GM21825 (cell line): ENCODE measurements around the gene CD300LD.

Experiments
- ATAC-seq: cut with Tn5 transposase; IDR thresholded peaks from one replicate; pipeline ENCODE4 v1.9.1; 2021; ENCODE audit warnings: mild to moderate bottlenecking, moderate library complexity; ENCODE audit not compliant: unreplicated experiment

The CD300LD gene

DNA sequence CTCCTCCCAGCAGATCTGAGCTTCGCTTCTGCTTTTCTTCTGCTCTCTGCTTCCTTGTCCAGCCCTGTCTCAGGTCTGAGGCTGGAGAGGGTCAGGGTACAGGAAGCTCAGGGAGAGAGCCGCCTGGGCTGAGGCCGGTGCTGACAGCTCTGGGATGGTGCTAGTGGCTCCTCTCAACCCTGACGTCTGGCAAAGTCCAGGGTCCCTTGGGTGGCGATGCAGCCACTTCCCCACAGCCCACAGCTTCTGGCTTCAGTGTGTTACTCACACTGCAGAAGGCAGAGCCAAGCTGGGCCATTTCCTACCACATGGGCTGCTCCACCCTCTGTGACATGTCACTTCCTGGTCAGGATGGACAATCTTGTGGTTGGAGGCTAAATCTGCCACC, 46.2 kb downstream of the CD300LD start, which contains the start of gene CD300C:
Gene CD300C (minus strand): TSS at position 273 of the 388 bp plus-strand sequence. CDS start 333 bp downstream, outside the sequence.
- ATAC-seq: no peak

DNA sequence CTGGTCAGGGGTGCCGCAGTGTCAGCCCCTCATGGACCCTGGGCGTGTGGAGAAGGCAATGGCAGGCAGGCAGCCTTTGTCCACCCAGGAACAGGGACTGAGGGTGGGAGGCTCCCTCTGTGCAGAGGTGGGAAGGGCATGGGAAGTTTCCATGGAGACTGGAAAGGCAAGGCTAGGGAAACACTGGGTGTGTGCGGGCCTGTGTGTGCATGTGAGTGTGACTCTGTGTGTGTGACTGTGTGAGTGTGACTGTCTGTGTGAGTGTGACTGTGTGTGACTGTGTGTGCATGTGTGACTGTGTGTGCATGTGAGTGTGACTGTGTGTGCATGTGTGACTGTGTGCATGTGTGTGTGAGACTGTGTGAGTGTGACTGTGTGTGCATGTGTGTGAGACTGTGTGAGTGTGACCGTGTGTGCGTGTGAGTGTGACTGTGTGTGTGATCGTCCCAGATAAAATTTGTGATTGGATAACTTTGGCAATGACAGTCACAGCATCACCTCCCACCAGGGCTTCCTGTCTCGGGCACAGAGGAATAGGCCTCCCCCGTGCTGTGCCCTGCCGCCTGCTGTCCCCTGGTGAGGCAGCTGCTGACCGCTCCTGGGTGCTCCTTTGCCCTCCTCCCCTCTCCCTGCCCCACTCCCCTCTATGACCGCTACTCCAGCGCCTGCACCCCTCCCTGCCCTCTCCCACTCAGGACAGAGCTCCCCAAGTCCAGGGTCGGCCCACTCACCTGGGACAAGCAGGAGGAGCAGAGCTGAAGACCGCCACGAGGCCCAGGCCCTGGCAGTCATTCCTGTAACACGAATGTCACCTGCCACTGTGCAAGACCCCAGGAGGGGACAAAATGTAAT, 46.9 kb downstream of the CD300LD start:
- ATAC-seq: no peak

DNA sequence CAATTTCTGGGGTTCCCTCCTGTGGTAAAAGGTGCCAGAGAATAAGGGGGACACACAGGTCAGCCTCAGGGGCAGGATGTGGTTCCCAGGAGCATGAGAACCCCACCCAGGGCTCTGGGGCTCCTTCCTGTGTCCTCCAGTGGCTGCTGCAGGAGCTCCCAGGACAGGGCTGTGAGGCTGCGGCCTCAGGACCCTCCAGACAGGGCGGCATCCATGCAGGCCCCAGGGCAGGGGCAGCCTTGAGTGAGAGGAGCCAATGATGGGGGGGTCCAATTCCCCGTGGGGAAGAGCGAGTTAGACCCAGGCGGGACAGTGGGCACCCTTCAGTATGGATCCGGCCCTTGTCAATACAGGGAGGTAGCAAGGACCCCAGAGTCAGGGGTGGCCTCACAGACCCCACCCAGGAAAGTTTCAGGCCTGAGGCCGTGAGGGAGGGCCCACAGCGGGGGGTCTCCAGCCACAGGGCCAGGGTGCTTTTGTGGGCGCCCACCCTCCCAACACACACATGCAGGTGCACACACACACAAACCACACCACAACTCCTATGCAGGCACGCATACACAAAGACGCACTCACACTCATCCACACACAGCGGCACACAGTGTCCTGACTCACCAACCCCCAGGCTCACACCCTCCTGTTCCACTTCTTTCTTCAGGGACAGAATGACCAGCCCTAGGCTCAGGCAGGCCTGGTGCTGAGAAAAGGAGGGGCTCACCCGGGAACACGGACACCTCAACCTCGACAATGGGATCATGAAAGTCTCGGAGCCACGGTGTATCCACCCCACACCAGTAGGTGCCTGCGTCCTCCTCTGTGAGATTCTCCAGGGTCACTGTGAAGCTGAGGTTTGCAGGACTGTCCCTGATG, 48.0 kb downstream of the CD300LD start:
- no peak for ATAC-seq

DNA sequence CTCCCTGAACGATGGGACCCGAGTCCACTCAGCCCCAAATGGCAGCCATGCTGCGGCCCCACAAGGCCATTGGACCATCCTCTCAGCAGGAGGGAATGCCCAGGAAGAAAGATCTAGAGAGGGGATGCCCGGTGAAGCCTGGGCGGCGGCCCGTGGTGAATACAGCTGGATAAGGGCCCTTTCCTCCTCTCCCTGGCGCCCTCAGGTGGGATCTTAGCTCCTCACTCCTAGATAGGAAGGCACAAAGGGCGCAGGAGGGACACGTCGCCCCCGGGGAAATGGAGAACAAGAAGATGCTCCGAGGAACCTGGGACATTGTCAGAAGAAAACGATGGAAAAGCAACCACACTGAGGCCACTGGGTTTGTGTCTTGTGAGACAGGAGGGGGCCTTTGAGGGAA, 48.7 kb downstream of the CD300LD start:
- ATAC-seq: no peak

DNA sequence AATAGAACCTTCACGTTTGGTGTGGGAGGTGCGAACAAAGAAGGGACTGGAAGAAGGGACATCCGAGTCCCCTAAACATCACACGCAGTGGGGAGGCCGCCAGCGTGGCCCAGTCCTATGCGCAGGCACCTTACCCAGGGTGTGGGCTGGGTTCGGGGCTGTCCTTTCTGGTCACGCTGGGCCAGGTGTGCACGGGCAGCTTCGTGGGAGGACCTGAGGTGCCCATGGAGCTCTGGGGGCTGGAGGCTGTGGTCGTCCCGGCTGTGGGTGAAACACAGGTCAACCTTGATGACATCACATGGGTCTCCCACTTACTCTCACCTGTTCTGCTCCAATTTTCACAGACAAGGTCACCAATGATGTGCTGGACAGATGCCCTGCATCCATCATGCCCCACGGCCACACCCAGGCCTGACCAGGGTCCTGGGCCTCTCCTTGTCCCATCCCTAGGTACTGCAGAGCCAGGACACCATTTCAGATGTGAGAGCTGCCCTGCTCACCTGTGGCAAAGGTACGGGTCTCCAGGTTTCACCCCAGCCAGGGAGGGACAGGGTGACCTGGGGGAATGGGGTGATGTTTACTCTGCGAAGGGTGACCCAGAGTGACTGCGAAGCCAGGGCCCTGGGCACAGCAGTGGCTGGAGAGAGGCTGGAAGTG, 49.2 kb downstream of the CD300LD start:
- ATAC-seq: no peak

DNA sequence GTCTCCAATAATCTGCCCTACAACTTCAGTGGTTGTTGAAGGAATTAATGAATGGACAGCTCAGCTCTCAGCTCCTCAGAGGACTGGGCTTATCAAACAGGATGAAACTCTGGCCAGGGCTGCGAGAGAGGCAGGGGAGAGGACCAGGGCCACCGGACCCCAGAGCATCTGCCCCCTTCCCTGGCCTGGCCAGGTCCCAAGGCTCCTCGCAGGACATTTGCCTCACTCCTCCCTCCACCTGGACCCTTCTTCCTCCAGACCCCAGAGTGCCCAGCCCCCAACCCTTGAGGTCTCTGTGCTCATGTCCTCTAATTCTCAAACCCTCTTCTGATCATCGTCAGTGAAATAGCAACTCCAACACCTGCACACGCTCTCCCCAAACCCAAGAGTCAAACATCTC, 49.9 kb downstream of the CD300LD start:
- no peak for ATAC-seq

DNA sequence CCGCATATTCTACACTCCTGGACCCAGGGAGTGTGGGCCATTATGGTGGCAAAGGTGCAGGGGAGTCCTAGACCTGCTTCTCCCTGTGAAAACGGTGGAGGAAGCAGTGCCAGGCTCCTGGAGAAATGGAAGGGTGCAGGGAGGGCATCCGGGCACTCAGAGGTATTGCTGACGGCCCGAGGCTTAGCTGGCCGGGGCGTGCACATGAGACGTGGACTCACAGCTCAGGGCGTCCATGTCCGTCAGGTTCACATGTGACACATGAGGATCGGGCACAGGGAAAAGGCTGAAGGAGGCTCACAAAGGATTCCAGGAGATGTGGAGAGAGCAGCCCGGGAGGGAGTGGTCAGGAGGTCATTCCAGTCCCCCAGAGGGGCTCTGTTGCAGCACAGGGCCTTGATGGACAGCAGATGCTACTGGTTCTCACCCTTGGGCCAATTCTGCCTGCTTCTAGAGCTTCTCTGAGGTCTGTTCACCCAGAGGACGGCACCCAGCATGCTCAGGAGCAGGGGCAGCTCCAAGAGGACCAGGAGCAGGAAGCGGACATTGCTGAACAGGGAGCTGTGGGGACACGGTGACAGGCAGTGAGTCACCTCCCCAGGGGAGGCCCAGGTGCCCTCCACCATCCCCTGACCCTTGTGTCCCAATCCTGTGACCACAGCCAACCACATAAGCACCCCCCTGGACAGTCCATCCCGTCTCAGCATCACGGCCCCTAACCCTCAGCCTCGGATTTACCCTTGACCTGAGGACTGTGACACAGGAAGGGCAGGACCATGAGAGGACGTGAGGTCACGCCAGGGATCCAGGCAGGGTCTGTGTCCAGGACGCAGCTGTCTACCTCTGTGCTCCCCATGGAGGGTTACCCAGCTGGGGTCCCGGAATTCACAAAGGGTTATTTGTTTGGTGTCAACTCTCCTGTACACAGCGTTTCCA, 50.6 kb downstream of the CD300LD start:
- no peak for ATAC-seq

DNA sequence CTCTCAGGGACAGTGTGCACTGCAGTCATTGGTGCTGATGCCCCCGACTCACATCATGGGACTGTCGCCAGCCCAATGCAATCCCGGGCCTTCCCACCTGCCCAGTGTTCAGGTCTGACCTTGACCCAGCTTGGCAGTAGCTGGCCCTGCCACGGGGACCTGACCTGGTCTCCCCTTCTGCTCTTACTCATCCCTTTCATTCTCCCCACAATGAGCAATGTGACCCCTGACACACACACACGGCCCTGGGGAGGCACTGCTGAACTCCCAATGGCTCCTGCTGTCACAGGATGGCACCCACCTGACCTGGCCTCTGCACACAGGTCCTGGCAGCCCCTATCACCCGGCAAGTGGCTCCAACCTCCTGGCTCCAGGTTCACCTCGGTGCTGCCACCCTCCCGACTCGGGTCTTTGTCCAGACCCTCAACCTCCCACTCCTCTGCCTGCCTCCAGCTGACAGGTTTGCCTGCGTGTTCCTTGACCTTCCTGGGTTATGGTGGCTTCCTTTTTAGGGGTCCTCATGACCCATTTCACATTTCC, 52.7 kb downstream of the CD300LD start:
- ATAC-seq: no peak

DNA sequence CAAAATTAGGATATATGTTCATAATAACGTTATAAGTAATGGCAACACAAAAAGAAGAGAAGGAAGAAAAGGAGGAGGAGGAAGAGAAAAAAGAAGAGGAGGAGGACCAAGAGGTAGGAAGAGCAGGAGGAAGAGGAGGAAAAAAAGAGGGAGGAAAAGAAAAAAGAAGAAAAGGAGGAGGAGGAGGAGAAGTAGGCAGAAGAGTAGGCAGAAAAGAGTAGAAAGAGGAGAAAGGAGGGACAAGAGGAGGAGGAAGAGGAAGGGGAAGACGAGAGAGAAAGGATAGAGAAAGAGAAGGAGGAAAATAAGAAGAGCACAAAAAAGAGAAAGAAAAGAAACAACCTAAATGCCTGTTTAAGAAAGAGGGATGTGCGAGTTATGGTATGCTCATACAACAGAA, 55.2 kb downstream of the CD300LD start:
- no peak for ATAC-seq

DNA sequence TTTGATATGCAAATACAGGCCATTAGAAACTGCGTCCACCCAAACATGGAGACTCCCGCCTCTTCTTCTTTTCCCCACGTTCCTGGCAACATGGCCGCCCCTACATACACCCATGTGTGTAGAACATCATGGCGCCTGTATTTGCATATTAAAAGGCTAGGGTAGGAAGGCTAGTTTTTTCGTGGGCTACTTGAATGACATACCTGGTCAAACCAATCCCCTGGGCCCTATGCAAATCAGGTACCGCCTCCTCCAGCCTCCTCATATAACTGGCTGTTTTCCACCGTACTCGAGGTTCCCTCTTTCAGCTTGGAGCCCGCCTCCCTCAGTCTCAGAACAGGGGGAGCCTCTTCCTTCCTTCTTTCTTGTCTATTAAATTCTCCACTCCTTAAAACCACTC, 60.0 kb downstream of the CD300LD start:
- ATAC-seq: no peak

DNA sequence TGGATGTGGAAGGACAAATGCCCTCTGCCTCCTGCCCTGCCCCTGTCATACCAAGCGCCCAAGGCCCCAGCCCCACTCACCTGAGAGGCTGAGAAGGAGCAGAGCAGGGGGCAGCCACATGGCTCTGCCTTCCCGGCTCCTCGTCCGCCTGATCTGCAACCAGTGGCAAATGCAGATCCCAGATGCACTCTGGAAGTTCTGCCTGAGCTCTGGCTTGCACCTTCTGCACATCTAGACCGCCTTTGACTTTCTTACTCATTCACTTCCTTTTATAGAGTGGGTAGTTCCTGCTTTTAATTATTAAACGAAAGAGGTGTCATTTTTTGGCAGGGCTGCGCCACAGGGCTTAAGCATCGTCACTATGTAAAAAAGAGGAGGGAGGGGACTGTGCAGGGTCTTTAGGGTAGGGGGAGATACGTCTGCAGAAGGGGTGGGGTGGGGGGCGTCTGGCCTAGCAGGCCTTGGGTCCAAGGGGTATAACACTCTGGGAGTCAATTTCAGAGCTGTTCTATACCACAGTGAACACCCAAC, 60.8 kb downstream of the CD300LD start, which contains the start of gene CD300LB:
Gene CD300LB (minus strand): TSS at position 245 of the 531 bp plus-strand sequence. CDS start 125 bp downstream, at position 120.
- ATAC-seq: no peak

DNA sequence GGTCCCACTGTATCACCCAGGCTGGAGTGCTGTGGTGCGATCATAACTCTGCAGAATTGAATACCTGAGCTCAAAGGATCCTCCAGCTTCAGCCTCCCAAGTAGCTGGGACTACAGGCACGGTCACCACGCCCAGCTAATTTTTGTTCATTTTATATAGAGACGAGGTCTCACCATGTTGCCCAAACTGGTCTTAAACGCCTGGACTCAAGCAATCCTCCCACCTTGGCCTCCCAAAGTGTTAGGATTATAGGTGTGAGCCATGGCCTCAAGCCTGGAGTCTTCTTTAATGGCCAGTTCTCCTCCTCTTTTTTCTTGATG, 61.3 kb downstream of the CD300LD start:
- no peak for ATAC-seq
